ENCODE data around the gene GRIK2. TPM values are rescaled to one million over a fixed set of nuclear protein-coding genes. Genes with fewer than 3 reads are reported as not detected.

Gene GRIK2
- total RNA-seq, 2 experiments from 2014 or later, result not detected

DNA sequence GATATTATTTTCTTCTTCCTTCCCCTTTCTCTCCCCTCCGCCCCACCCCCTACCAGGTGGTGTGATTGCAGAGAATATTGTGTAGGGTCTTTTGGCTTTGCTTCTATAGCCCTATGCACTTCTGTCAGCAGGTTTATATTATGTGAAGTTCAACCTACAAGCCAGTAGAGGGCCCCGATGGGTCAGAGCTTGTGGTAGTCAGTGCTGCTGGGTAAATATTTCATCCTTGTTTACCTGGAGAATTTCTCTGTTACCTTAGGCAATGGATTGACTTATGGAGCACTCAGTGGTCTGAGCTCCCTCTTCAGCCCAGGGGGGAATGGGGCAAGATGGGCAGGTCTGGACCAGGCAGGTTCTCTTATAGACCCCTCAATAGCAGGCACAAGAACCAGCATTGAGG, 720.9 kb downstream of the GRIK2 start:
- CTCF ChIA-PET, result no interaction called here
- Mint-ChIP-seq H3K27me3 (no peaks in the 10 kb centered on the region), H3K4me3 (no peak overlapping the region), H3K4me1 (ENCODE audit: low read depth) (no peaks in the 10 kb centered on the region), H3K36me3 (ENCODE audit: low read depth) (no peaks in the 10 kb centered on the region), H3K9me3 (no peaks in the 10 kb centered on the region), H3K27ac (no peak overlapping the region)
- POLR2A ChIA-PET, result no interaction called here
- TF ChIP-seq, protein P1, sequence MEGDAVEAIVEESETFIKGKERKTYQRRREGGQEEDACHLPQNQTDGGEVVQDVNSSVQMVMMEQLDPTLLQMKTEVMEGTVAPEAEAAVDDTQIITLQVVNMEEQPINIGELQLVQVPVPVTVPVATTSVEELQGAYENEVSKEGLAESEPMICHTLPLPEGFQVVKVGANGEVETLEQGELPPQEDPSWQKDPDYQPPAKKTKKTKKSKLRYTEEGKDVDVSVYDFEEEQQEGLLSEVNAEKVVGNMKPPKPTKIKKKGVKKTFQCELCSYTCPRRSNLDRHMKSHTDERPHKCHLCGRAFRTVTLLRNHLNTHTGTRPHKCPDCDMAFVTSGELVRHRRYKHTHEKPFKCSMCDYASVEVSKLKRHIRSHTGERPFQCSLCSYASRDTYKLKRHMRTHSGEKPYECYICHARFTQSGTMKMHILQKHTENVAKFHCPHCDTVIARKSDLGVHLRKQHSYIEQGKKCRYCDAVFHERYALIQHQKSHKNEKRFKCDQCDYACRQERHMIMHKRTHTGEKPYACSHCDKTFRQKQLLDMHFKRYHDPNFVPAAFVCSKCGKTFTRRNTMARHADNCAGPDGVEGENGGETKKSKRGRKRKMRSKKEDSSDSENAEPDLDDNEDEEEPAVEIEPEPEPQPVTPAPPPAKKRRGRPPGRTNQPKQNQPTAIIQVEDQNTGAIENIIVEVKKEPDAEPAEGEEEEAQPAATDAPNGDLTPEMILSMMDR (IDR thresholded peaks at IDR 0.05), result no peak
- intact Hi-C loops (cut with micrococcal nuclease), result no loop called here
- ATAC-seq, result no peak
- DNase-seq, result no peak

DNA sequence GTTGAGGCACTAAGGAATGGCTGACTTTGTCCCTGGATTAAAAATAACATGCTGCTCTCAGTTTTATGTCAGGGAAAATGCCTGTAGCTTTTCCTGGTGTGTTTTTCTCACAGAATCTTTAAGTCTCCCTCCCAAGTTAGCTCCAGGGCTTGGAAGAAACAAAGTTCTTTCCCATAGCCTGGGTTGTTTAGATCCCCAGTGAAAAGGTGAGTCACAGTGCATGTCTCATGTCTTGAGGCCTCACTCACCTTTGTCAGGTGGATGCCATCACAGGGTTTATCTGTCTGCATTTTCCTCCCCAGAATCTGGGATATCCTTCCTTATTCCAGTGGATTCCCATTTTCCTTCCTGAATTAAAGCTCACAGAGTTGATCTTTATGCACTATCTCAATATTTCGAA, 722.4 kb downstream of the GRIK2 start:
- Mint-ChIP-seq H3K27ac (no peak overlapping the region), H3K4me1 (ENCODE audit: low read depth) (no peaks in the 10 kb centered on the region), H3K4me3 (no peak overlapping the region), H3K36me3 (ENCODE audit: low read depth) (no peaks in the 10 kb centered on the region), H3K27me3 (no peaks in the 10 kb centered on the region), H3K9me3 (peaks cover 2% of the 10 kb centered on the region)
- no peak for DNase-seq
- POLR2A ChIA-PET, result no interaction called here
- intact Hi-C loops (cut with micrococcal nuclease), result no loop called here
- CTCF ChIA-PET, result no interaction called here
- ATAC-seq, result no peak
- TF ChIP-seq, protein P1 (IDR thresholded peaks at IDR 0.05), result no peak

DNA sequence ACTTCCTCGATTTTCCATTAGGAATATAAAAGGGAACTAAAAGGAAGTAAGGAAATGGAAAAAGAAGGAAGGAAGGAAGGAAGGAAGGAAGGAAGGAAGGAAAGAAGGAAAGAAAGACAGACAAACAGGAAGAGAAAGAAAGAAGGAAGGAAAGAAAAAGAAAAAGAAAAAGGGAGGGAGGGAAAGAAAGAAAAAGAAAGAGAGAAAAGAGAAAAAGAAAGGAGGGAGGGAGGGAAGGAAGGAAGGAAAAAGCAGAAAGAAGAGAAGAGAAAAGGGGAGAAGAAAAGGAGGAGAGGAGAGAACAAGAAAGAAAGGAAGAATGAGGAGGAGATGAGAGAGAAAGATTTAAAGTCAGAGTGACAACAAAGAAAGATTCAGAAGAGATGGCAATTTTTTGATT, 724.5 kb downstream of the GRIK2 start:
- ChIA-PET POLR2A (no interaction called here), CTCF (no interaction called here)
- Mint-ChIP-seq H3K27me3 (no peaks in the 10 kb centered on the region), H3K9me3 (peaks cover 2% of the 10 kb centered on the region), H3K4me3 (no peak overlapping the region), H3K27ac (no peak overlapping the region), H3K4me1 (ENCODE audit: low read depth) (no peaks in the 10 kb centered on the region), H3K36me3 (ENCODE audit: low read depth) (no peaks in the 10 kb centered on the region)
- TF ChIP-seq, protein P1 (IDR thresholded peaks at IDR 0.05), result no peak
- intact Hi-C loops (cut with micrococcal nuclease), result no loop called here
- ATAC-seq (no peak), DNase-seq (no peak)
